ENCODE results near the gene RNPEPL1. TPM values are rescaled to one million over a fixed set of nuclear protein-coding genes. Genes with fewer than 3 reads are reported as not detected.
A peak's percentile ranks its signal among the peaks of the same experiment; 100 is the strongest.

RNPEPL1 gene
- total RNA-seq, 4 donors from 2014 or later: 7.2 to 38.7 (median 14.4) TPM

DNA sequence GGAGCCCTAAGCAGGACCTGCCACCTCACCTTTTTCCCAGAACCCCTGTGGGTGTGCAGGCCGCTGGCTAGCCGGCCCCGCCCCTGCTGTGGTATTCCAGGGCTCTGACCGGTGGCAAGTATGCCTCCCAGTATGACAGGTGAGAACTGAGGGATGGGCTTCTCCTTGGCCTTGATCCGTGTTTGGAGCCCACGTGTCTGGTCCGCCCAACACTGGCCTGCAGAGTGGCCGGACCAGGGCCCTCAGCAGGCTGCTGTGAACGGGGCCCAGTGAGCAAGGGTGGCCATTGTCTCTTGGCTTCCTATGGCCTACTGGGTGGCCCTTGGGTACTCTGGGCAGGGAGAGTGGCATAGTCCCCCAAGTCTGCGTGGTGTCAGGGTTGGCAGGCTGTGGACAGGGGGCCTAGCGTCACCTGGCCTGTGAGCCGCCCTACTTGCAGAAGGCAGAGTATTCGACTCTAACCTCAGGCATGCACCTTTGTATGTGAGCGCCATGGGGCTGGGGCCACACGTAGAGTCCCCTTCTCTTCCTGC is 1.8 kb downstream of the RNPEPL1 start:
- no peak for TF ChIP-seq POLR2A (IDR thresholded peaks at IDR 0.05)
- TF ChIP-seq, protein P1, sequence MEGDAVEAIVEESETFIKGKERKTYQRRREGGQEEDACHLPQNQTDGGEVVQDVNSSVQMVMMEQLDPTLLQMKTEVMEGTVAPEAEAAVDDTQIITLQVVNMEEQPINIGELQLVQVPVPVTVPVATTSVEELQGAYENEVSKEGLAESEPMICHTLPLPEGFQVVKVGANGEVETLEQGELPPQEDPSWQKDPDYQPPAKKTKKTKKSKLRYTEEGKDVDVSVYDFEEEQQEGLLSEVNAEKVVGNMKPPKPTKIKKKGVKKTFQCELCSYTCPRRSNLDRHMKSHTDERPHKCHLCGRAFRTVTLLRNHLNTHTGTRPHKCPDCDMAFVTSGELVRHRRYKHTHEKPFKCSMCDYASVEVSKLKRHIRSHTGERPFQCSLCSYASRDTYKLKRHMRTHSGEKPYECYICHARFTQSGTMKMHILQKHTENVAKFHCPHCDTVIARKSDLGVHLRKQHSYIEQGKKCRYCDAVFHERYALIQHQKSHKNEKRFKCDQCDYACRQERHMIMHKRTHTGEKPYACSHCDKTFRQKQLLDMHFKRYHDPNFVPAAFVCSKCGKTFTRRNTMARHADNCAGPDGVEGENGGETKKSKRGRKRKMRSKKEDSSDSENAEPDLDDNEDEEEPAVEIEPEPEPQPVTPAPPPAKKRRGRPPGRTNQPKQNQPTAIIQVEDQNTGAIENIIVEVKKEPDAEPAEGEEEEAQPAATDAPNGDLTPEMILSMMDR (IDR thresholded peaks at IDR 0.05): no peak
- Histone ChIP-seq H3K4me3 (no peak overlapping the region), H3K27me3 (no peaks in the 10 kb centered on the region), H3K9me3 (no peaks in the 10 kb centered on the region), H3K27ac (peak overlapping the region in 1 of 2 donors; percentile 9), H3K36me3 (no peaks in the 10 kb centered on the region), H3K4me1 (peaks cover 8 to 29% of the 10 kb centered on the region in 2 donors)
- intact Hi-C loops (cut with DNase I; ENCODE audit: low total_unique reads): no loop called here
- no peak for DNase-seq

DNA sequence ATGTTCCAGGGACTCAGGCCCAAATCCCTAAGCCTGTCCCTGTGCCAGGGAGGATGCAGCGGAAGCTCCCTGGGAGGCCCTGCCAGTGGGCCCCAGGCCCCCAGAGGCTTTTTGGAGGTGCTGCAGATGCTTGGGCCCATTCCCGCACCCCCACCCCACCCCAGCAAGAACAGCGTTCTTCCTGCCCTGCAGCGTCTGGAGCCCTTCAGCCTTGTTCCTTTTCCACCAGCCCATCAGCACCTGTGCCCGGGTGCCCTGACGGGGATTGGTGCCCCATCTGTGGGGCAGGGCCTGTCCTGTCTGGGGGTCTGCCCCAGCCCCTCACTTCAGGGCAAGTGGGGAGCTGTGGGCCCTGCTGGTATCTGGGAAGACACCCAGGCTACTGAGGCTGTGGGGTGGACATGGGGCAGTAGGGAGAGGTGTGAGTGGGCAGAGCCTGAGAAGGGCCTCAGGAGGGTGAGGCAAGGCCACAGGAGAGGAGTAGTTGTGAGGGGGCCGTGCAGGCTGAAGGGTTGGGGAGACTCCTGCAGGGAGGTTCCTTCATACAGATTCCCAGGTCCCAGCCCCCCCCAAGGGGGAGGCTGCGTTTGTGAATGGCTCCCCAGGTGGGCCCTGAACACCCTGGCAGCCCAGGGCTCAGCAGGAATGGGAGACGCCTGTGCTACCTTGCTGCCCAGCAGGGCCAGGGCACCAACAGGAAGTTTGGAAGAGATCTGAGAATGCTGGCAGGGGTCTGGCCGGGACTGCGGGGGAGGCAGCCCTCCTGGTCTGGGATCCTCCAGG is 2.4 kb downstream of the RNPEPL1 start:
- Histone ChIP-seq H3K27ac (no peak overlapping the region), H3K36me3 (no peaks in the 10 kb centered on the region), H3K27me3 (no peaks in the 10 kb centered on the region), H3K4me3 (no peak overlapping the region), H3K4me1 (peaks cover 5 to 28% of the 10 kb centered on the region in 2 donors), H3K9me3 (no peaks in the 10 kb centered on the region)
- intact Hi-C loops (cut with DNase I; ENCODE audit: low total_unique reads): no loop called here
- no peak for TF ChIP-seq POLR2A (IDR thresholded peaks at IDR 0.05)
- TF ChIP-seq, protein P1 (IDR thresholded peaks at IDR 0.05): no peak
- DNase-seq: peak in 1 of 2 donors; percentile 13

DNA sequence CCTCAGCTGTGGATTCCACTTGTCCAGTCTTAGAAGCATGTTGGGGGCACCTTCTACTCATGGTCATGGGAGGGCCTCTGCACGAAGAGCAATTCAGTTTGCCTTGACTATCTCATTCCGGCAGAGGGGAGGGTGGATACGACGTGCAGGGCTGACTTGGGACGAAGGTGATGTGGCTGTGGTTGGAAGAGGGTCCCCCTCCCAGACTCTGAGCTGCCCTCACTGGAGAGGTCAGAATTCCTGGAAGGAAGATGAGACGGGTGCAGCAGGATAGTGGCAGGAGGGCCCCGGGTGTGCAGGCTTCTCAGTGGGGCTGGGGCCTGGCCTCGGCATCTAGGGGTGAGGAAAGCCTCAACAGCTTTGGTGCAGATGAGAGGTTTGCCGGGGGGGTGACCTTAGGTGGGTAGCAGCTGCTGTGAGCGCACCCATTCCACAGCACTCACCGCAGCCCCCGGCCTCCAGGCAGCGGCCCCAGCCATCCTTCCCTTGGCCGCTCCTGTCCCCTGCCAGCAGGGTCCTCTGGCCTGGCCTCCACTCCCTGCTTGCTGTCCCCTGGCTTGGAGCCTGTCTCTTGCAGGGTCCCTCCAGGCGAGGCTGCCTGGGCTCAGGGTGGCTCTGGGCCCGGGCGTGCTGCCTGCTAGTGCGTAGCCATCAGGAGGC is 3.2 kb downstream of the RNPEPL1 start:
- Histone ChIP-seq H3K36me3 (no peaks in the 10 kb centered on the region), H3K4me1 (peaks cover 0 to 23% of the 10 kb centered on the region in 2 donors), H3K4me3 (no peak overlapping the region), H3K27me3 (no peaks in the 10 kb centered on the region), H3K9me3 (no peaks in the 10 kb centered on the region), H3K27ac (no peak overlapping the region)
- no peak for TF ChIP-seq POLR2A (IDR thresholded peaks at IDR 0.05)
- TF ChIP-seq, protein P1 (IDR thresholded peaks at IDR 0.05): no peak
- intact Hi-C loops (cut with DNase I; ENCODE audit: low total_unique reads): no loop called here
- DNase-seq: no peak

DNA sequence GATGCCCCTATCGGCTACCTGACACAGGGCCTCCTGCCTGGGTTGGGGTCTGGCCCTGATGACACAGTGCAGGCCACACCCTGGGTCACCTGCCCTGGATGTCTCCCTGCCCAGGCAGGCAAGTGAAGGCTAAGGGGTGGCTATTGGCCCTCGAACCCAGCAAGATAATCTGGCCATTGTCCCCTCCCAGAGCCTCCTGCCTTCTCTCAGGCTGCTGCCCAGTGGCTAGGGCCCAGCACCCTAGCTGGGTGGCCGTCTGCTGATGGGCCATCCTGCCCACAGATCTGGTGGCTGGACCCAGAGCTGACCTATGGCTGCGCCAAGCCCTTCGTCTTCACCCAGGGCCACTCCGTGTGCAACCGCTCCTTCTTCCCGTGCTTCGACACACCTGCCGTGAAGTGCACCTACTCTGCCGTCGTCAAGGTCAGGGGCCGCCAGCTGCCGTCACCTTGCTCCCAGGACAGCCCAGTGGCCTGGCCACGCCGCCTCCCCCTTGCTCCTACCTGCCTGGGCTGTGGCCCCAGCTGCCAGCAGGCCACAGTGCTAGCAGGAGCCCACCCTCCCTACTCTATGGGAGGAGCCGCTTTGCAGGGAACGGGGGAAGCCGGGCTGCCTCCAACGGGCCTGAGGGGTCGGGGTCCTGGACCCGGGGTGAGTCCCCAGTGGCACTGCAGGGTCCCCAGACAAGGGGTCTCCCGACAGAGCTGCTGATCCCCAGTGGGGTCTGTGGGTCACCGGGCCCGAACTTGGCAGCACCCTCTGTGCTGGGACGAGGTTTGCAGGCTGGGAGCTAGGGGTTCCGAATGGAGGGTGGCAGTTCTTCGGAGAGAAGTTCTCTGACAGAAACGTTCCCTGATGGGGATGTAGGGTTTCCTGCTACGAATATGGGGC is 4.1 kb downstream of the RNPEPL1 start:
- TF ChIP-seq, protein P1 (IDR thresholded peaks at IDR 0.05): no peak
- no peak for TF ChIP-seq POLR2A (IDR thresholded peaks at IDR 0.05)
- peaks cover 0 to 14% of the 10 kb centered on the region in 2 donors for H3K4me1 ChIP-seq
- DNase-seq: no peak
- H3K27ac ChIP-seq: no peak overlapping the region
- intact Hi-C loops (cut with DNase I; ENCODE audit: low total_unique reads): no loop called here
- no peaks in the 10 kb centered on the region for H3K27me3 ChIP-seq
- H3K9me3 ChIP-seq: no peaks in the 10 kb centered on the region
- H3K4me3 ChIP-seq: no peak overlapping the region
- no peaks in the 10 kb centered on the region for H3K36me3 ChIP-seq

Data from uterus (tissue), 4 donors.